ENCODE data around the gene PCYT2.

PCYT2 gene

GRCh38 chr17:81947189-81947588 is 36.0 kb upstream of the PCYT2 start, which contains the start of gene MYADML2:
Gene MYADML2 (minus strand): TSS chr17:81947233. CDS start chr17:81941741, 5,492 bp downstream.
- no peak within 1 kb of the TSS for H3K27ac ChIP-seq
- DNase-seq (ENCODE audit: low read depth, low spot score), result no peak

GRCh38 chr17:81944858-81945257 is 33.7 kb upstream of the PCYT2 start:
- H3K27ac ChIP-seq, result no peak overlapping the region

GRCh38 chr17:81942167-81942553 is 31.0 kb upstream of the PCYT2 start:
- no peak overlapping the region for H3K27ac ChIP-seq
- DNase-seq (ENCODE audit: low read depth, low spot score), result no peak

More at GRCh38 chr17:81944858-81945257, 33.7 kb upstream of the PCYT2 start:
- DNase-seq (ENCODE audit: low read depth, low spot score), result no peak

GRCh38 chr17:81941484-81942166 is 30.4 kb upstream of the PCYT2 start:
- no peak for DNase-seq (ENCODE audit: low read depth, low spot score)
- no peak overlapping the region for H3K27ac ChIP-seq

GRCh38 chr17:81940538-81941483 is 29.6 kb upstream of the PCYT2 start:
- no peak overlapping the region for H3K27ac ChIP-seq
- DNase-seq (ENCODE audit: low read depth, low spot score), result no peak

- no peak overlapping the region for H3K27ac ChIP-seq
- DNase-seq (ENCODE audit: low read depth, low spot score), result no peak
Measured at GRCh38 chr17:81939881-81940385, 28.7 kb upstream of the PCYT2 start.

GRCh38 chr17:81939218-81939617 is 28.0 kb upstream of the PCYT2 start:
- DNase-seq (ENCODE audit: low read depth, low spot score), result no peak
- no peak overlapping the region for H3K27ac ChIP-seq

GRCh38 chr17:81935709-81936084 is 24.5 kb upstream of the PCYT2 start:
- no peak overlapping the region for H3K27ac ChIP-seq
- no peak for DNase-seq (ENCODE audit: low read depth, low spot score)

GRCh38 chr17:81934850-81935708 is 23.9 kb upstream of the PCYT2 start:
- no peak overlapping the region for H3K27ac ChIP-seq
- no peak for DNase-seq (ENCODE audit: low read depth, low spot score)

GRCh38 chr17:81934098-81934757 is 23.0 kb upstream of the PCYT2 start:
- no peak for DNase-seq (ENCODE audit: low read depth, low spot score)
- no peak overlapping the region for H3K27ac ChIP-seq

- no peak overlapping the region for H3K27ac ChIP-seq
- DNase-seq (ENCODE audit: low read depth, low spot score), result no peak
Measured at GRCh38 chr17:81933178-81933699, 22.0 kb upstream of the PCYT2 start.

GRCh38 chr17:81932333-81932983 is 21.3 kb upstream of the PCYT2 start:
- H3K27ac ChIP-seq, result no peak overlapping the region
- no peak for DNase-seq (ENCODE audit: low read depth, low spot score)

GRCh38 chr17:81931557-81932332 is 20.5 kb upstream of the PCYT2 start:
- DNase-seq (ENCODE audit: low read depth, low spot score), result no peak
- no peak overlapping the region for H3K27ac ChIP-seq

- no peak for DNase-seq (ENCODE audit: low read depth, low spot score)
- H3K27ac ChIP-seq, result no peak overlapping the region
Measured at GRCh38 chr17:81931189-81931556, 20.0 kb upstream of the PCYT2 start.

- DNase-seq (ENCODE audit: low read depth, low spot score), result no peak
- no peak overlapping the region for H3K27ac ChIP-seq
Measured at GRCh38 chr17:81930142-81931125, 19.2 kb upstream of the PCYT2 start.

GRCh38 chr17:81929253-81930141 is 18.3 kb upstream of the PCYT2 start:
- no peak for DNase-seq (ENCODE audit: low read depth, low spot score)

More at GRCh38 chr17:81929253-81930141, 18.3 kb upstream of the PCYT2 start:
- no peak overlapping the region for H3K27ac ChIP-seq

Measured in epithelial cell of prostate (primary cell).